HG03159 (cell line): ENCODE data around the gene FAM163B.

ENCODE experiments used
- ATAC-seq: cut with Tn5 transposase; IDR thresholded peaks from one replicate; pipeline ENCODE4 v1.9.1; 2021; ENCODE audit warnings: mild to moderate bottlenecking, moderate library complexity; ENCODE audit not compliant: unreplicated experiment

FAM163B gene

DNA sequence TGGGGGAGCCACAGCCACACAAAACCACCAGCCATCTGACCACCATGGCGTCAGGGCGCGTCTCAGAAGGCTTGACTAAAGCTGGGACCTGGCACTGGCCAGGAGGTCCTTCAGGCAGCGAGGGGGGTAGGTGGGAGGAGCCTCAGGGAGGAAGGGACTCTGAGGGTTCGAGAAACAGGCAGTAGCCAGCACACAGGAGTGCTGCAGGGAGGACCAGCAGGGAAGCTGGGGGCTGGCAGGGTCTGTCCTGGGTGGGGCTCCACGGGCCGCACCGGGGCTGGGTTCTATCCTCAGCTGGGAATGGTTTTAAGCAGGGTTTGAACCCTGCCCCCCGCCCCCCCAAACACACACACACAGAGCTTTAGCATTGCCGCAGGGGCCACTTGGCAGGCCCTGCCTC, 7.4 kb downstream of the FAM163B start:
- no peak for ATAC-seq

DNA sequence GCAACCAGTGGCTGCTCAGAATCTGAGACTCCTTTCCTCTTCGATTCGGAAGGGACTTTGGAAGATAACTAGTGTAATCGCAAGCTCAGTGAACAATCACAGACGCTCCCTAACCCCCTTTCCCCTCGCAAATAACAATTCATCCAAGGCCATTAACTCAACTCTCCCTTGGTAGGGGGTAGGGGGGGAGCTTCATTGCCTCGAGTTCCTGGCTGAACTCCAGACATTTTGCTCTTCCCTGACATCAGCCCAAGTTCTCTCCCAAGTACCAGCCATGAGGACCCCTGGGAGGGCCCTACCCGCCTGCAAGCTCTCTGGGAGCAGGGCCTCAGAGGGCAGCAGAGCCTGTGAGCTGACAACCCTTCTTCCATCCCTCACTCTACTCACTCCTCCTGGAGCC, 8.4 kb downstream of the FAM163B start:
- ATAC-seq = no peak

DNA sequence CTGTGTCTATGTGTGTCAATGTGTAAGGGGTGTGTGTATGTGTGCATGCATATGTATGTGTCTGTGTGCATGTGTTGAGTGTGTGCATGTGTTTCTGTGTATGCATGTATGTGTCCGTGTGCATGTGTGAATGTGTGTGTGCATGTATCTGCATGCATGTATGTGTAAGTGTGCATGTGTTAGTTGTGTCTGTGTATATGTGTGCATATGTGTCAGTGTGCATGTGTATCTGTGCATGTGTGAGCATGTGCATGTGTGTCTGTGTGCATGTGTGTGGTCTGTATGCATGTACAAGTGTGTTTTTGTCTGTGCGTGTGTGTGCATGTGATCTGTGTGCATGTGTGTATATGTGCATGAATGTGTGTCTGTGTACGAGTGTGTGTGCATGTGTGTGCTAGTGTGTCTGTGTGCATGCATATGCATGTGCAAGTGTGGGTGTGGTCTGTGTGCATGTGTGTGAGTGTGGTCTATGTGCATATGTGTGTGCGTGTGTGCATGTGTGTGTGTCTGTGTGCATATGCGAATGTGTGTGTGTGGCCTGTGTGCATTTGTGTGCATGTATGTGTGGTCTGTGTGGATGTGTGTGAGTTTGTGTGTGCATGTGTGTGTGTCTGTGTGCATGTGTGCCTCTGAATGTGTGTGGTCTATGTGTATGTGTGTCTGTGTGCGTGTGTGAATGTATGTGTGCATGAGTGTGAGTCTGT, 9.6 kb downstream of the FAM163B start:
- no peak for ATAC-seq

DNA sequence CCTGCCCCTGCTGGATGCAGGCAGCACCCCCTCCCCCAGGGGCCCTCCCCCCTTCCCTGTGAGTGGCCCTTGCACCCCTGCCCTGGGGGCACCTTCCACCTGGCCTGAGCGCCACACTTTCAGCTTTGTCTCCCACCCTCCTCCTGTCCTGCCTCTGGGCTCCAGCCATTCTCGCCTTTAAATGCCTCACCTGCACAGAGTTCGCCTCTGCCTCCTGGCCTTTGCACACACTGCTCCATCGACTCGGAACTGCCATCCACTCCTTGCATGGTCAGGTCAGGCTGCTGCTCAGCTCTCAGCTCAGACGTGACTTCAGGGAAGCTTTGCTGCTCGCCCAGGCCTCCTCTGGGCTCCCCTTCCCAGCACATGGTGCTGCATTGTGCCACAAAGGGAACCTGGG, 10.2 kb downstream of the FAM163B start:
- ATAC-seq = no peak

DNA sequence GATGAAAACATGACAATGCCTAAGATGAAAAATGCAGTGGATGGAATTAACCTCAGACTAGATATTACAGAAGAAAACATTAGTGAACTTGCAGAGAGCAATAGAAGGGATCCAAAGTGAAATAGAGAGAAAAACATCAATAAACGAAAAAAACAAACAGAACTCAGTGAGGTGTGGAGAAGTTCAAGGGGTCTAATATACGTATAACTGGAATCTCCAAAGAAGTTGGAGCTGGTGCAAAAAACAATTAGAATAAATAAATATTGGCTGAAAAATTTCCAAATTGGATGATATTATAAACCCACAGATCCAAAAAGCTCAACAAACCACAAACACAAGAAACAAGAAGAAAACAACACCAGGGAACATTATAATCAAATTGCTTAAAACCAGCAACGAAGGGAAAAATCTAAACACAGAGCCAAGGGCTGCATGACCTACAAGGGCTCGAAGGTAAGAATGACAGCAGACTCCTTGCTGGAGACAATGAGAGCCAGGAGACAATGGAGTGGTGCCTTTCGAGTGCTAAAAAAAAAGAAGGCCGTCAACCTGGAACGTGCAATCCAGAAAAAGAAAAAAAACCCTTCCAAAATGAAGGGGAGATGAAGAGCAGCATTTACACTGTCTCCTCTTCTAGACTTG, 11.8 kb downstream of the FAM163B start:
- ATAC-seq = no peak

DNA sequence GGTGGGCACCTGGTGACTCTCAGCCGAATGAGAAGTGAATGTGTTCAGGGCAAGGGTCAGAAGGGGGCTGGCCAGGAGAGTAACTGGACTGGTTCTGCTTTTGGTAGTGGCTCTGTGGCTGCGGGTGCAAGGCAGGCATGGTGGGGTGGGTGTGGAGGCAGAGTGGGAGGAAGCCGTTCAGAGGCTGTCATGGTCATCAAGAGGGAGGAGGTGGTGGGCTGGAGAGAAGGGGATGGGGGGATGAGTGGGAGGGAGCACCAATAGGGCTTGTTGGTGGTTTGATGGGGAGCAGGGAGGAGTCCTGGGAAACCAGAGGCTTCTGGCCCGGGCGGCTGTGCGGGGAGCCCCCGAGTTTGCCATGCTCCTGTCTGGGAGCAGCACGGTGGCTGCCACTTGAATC, 13.3 kb downstream of the FAM163B start:
- ATAC-seq = no peak

DNA sequence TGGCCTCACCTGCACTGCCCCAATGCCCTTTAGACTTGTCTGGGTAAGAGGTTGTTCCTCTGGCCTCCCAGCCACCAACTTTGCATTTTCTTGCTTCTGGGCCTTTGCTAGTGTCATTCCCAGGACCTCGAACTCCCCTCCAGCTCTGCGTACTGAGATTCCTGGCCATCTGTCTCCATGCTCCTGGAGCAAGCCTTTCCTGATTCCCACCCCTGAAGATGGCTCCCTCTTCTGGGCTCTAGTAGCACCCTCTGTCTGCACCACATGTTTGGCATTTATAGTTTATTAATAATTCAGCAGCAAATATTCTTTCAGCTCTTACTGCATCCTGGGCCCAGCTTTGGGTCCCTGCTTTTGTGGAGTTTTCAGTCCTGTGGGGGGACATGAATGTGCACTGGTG, 14.9 kb downstream of the FAM163B start:
- no peak for ATAC-seq

DNA sequence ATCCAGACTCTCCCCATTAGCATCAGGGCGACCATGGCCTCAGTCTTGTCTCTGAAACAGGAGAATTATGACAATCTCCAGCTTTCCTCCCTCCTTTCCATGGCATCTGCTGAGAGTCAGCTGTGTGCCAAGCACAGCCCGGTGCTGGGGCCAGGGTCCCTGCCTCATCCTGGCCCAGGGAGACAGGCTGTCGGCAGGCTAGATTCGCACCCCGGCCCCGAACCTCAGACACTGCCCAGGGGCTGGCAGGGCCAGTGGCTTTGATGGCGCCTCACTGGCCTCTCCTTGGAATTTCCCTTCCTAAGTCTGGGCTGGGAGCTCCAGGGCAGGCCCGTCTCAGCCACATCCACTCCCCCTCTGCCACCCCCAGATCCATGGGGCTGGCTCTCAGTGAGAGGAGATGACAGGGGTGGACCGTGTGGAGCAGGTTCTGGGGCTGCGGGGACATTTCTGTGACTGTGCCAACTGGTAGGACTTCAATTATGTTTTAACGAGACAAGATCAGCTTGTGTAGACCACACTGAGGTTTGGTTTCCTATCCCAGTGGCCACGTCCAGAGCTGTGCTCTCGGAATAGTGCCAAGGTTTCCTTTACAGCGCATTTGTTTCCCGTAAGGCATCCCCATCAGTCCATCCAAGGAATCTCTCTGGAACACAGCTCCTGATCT, 15.5 kb downstream of the FAM163B start:
- ATAC-seq = no peak

DNA sequence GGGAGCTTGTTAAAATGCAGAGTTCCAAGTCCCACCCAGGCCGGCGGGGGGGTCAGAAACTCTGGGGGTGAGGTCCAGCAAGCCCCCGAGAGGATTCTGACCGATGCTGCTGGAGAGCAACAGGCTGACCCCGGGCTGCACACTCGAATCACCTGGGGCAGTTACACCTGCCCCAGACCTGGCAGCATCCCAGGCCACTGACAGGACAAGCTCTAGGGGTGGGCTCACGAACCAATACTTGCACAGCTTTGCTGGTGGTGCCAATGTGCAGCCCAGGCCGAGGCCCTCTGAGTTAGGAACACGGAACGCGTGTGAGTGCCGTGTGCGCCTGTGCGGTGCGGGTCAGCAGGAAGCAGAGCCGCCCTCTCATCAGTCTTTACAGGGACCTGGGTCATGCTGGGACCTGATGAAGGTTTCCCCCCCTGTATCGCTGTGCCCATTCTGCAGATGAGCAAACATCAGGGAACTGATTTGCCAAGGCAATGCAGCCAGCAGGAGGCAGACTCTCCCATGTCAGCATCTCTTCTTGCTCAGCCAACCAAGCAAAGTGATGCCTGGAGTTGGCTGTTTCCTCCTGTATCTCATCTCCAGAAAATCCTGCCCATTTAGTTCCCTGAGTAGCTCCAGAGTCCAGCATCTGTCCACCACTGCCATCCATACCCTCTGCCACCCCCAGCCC, 16.3 kb downstream of the FAM163B start:
- no peak for ATAC-seq

DNA sequence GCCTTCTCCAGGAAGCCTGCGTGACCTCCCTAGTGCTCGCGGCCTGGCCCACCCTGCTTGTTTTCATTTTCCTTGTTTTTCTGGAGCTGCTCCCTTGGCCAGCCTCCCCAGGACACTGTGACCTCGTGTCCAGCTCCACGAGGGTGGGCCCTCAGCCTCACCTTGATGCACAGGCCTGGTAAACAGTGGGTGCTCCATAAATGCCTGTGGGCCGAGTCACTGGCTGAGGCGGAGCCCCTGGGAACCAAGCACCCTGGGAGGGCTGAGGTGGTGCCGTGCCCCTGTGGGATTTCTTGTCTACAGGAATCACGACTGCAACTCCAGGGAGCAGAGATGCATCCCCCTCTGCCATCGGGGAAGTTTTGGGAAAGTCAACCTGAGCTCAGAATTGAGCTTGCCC, 17.2 kb downstream of the FAM163B start:
- ATAC-seq = no peak

DNA sequence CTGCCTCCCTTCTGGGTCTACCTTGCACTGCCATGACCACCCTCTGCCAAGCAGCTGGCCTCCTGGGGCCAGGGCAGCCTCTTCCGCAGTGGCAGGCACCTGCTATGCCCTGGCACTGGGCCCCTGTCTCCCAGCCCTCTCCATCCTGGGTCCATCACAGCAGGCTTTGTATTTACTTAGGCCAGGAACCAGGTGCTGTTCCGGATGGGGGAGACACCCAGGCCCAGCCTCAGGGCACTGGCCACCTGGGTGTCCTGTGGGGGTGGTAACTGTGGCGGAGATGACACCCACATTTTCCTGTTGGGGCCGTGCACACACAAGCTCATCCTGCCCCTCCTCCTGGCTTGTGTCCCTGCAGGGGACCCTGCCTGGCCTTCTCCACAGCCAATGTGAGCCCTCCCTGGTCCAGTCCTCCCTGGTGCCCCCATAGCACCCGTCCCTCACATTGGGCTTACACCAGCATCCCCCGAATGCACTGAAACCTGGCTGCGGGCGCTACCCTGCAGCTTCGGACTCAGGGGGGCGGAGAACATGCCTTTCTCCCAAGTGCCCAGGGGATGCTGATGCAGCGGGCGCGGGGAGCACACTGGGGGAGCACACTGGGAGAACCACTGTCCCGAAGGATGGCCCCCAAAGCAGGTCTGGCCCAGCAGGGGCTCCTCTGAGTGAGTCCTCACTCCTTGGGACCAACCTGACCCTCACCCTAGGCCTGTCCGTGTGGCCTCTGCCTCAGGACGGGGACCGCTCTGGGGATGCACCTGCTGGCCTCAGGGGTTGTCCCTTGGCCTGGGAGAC, 17.9 kb downstream of the FAM163B start:
- no peak for ATAC-seq

DNA sequence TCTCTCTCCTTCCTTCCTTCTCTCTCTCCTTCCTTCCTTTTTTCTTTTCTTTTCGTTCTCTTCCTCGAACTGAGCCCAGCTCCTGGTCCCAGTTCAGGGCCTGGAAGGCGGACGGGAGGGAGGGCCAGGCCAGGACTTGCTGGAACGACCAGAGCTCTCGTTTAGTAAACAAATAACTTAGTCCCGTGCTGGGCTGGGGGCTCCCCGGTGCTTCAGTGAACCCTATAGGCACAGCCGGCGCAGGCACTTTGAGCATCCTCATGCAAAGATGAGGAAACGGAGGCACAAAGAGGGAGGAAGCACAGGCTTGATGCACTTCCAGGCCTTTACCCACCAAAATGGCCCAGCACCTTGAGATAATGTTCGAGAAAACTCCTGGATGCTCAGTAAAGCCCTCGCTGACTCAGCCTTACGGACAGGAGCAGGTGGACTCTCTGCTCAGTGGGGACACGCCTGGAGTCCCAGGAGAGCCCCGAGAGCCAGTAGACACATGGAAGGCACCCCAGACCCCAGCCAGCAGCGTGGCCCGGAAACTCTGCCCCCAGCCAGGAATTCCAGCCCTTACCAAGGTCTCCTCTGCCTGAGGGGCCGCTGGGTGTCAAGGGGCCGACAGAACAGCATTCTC, 18.8 kb downstream of the FAM163B start:
- no peak for ATAC-seq

DNA sequence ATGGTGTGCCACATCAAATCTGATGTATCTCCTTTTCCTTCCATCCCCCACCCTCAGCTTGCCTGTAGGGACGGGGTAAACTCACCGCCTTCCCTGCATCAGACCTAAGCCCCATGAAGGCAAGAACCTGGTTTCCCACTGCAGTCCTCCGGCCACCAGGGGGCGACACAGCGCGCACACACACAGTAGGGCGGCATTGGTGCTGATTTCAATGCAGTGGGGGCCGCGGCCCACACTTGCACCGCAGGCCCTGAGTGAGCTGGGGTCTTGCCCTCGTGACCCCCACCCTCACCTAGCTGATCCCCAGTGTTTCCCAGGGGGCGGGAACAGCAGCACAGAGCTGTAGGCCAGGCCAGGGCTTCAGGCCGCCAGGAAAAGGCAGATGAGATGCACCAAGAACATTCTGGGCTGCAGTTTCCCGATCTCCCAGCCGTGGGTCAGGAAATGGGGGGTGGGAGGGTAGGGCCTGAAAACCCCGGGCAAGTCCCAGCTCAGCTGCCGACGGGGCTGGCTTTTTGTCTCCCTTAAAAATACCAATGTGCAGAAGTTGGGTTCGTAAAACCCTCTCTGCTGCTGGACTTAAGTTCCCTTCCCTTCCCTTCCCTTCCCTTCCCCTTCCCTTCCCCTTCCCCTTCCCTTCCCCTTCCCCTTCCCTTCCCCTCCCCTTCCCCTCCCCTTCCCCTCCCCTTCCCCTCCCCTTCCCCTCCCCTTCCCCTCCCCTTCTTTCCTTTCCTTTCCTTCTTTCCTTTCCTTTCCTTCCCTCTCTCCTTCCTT, 19.5 kb downstream of the FAM163B start:
- ATAC-seq = no peak

DNA sequence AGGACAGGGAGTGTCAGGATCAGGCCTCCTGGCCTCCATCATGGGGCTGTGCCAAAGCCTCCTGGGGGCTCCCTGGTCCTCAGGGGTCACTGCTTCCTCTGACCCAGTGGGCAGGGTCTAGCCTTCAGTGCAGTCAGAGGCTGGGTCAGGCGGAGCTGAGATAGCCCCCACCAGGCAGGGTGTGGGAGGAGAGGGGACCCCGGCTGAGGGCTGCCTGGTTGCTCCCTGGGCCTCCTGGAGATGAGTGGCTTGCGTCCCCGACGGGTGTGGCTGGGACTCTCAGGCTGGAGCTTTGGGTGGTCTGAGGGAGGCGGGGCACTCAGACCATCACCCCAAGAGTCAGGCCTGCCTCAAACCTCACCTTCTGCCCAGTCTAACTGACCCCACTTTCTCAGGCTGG, 21.7 kb downstream of the FAM163B start:
- ATAC-seq = no peak

DNA sequence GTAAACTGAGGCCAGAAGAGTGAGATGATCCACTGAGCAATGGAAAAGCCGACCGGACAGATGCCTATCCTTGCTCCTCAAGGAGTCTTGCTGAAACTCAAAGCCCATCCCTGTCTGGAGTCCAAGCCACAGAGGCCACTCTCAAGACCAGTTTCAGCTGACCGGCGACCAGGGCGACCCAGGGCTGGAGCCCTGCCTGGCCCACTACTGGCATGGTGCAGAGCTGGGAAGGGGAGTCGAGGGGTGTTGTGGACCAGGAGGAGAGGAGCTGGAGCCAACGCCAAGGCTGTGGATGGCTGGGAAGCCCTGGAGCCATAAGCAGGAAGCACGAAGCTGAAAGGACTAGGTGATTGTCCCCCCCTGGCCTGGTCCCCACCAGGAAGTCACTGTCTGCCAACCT, 22.1 kb downstream of the FAM163B start:
- no peak for ATAC-seq

DNA sequence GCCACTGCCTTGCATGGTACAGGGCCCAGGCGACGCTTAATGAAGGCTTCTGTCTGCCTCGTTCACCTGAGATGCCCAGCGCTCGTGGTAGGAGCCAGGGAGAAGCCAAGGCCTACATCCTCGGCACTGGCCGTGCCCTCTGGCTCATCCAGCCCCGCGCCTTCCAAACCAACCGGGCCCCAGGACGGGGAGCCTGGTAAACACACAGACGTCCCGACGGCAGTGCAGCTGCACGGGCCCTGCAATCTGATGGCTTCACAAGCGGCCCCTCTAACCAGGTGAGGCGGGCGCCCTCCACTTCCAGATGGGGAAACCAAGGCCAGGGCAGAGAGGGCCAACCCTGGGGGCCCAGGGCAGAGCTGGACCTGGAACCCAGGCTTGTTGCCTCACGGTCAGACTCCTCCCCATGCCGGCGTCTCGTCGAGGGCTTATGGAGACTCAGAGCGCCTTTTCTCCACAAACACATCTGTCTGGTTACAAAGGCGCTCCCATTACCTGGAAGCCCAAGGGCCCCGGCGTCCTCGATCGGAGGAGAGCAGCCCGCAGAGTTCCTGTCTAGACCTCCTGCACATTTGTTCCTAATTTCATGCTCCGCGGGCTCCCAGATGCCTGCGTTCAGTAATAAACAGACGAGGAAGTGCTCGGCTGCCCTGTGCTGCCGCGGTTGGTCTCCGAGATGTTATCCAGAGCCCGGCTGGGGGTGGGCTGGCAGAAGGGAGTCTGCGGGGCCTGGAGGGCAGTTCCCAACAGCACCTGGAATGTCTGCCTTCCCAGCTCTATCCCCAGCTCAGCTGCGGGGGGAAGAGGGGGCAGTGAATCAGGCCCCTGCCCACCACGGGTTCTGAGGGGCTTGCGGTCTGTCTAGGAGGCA, 23.5 kb downstream of the FAM163B start:
- ATAC-seq = no peak

DNA sequence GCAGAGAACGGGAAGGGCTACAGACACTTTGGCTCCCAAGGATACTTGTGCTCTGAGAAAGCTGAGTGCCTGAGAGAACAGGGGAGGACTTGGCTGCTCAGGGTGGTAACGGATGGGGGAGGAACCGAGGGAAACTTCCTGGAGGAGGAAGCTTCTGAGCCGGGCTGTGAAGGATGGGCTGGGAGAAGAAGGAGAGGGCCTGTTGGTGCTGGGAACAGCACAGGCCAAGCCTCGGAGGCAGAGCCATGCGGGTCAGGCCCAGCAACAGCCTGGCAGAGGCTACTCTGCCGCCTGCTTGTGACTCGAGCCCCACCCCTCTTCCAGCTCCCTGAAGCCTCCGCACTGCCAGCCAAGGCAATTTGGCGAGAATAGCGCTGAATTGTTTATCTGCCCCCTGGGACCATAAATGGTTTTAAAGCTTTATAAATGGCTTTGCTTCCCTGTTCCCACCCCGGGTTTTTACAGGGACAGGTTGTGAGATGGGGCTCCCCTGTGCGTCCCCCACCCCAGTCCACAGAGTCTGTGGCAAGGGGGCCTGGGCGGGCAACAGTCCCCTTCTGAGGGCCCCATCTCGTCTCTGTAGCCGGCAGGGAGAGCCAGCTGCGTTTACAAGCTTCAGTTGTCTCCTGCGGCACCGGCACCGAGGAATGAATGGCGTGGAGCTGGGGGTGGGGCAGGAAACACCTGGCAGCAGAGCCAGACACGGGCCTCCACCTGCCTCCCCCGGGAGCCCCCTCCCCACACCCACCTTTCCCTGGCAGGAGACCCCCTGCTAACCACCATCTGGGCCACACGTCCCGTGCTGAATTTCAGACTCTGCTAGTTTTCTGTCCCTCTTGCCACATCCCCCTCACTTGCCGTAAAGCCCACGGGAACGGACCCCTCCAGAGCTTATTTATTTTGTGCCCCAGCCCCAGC, 24.4 kb downstream of the FAM163B start:
- no peak for ATAC-seq

DNA sequence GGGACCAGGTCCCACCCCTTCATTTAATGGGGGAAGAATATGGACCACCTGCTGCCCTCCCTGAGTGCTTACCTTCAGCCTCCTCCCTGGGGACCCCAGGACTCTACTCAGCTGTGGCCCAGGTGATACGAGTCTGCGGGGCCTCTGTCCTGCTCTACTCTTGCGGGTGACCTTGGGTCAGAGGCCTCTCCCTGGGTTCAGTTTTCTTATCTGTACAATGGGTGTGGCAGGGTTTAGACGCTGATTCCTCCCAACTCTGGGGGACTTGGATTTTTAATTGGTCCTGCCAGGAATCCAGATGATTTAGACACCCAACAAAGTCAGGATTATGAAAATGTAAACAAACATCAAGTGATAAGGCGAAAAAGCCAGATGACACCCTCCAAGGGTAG, 25.0 kb downstream of the FAM163B start:
- ATAC-seq = no peak
